ENCODE measurements around the gene BHLHE41.

DNA sequence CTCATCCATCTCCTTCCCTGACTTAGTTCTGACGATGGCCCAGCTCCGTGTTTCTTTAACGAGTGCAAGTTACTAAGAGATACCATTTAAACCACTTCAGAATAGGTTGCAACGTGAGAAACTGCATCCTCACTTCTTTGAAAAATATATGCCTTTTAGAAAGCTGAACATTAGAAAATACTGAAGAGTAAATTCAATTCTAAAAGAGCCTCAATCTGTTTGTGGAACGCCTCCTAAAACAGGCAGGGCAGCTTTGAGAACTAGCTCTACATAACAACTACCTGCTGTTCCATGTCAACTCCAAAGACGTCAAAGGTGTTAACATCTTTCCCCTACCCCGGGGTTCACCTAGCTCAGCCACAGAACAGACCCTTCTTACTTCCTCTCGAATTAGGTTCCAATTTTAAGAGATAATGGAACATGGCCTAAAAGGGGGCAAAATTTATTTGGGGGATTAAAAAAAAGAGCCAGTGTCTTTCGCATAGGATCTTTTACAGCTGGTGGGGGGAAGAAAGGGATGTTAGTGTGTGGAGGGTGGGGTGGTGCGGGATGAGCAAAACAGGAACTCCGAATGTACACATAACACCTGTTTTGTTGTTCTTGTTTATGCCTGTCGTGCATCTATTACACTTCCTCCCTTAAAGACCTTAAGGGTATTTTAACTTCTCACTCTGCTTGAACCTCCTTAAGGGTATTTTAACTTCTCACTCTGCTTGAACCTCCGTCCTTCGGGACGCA, 3.3 kb downstream of the BHLHE41 start:
- TF ChIP-seq POLR2AphosphoS5 (IDR thresholded peaks at IDR 0.05) (no peak), POLR2A (IDR thresholded peaks at IDR 0.05) (no peak)
- TF ChIP-seq, protein P1, sequence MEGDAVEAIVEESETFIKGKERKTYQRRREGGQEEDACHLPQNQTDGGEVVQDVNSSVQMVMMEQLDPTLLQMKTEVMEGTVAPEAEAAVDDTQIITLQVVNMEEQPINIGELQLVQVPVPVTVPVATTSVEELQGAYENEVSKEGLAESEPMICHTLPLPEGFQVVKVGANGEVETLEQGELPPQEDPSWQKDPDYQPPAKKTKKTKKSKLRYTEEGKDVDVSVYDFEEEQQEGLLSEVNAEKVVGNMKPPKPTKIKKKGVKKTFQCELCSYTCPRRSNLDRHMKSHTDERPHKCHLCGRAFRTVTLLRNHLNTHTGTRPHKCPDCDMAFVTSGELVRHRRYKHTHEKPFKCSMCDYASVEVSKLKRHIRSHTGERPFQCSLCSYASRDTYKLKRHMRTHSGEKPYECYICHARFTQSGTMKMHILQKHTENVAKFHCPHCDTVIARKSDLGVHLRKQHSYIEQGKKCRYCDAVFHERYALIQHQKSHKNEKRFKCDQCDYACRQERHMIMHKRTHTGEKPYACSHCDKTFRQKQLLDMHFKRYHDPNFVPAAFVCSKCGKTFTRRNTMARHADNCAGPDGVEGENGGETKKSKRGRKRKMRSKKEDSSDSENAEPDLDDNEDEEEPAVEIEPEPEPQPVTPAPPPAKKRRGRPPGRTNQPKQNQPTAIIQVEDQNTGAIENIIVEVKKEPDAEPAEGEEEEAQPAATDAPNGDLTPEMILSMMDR (IDR thresholded peaks at IDR 0.05), result no peak

Data from stomach (tissue), 4 donors.